DOHH2 (cell line): Measurements from ENCODE around the gene TAF4B.

ENCODE experiments used
- H3F3A ChIP-seq: fragments of 200-600 bp; sonication (generic), shearing (Covaris generic); 2 replicates; pipeline ENCODE4 v1.6.0; 2016; ENCODE audit warnings: antibody characterized with exemption, mild to moderate bottlenecking; ENCODE audit not compliant: control insufficient read depth, insufficient read depth
- H3K27ac ChIP-seq: fragments of 200-600 bp; sonication (generic); 2 replicates; pipeline ENCODE4 v1.5.1; 2014; ENCODE audit warnings: low read depth, mild to moderate bottlenecking, low read length, moderate library complexity
- H3K27me3 ChIP-seq: fragments of 200-600 bp; sonication (generic); 2 replicates; pipeline ENCODE4 v1.6.1; 2014; ENCODE audit warnings: mild to moderate bottlenecking, low read length, mixed read lengths; ENCODE audit not compliant: control insufficient read depth
- H3K36me3 ChIP-seq: fragments of 200-600 bp; sonication (generic); 2 replicates; pipeline ENCODE4 v1.6.1; 2014; ENCODE audit warnings: mild to moderate bottlenecking, low read length, moderate library complexity, mixed read lengths; ENCODE audit not compliant: control insufficient read depth
- H3K4me1 ChIP-seq: fragments of 200-600 bp; sonication (generic); 2 replicates; pipeline ENCODE4 v1.6.1; 2014; ENCODE audit warnings: mild to moderate bottlenecking, low read length, mixed read lengths; ENCODE audit not compliant: control insufficient read depth
- H3K4me2 ChIP-seq: fragments of 200-600 bp; sonication (generic); 2 replicates; pipeline ENCODE4 v1.6.0; 2014; ENCODE audit warnings: mild to moderate bottlenecking, low read length, moderate library complexity
- H3K4me3 ChIP-seq: fragments of 200-600 bp; sonication (generic); 2 replicates; pipeline ENCODE4 v1.5.1; 2014; ENCODE audit warnings: mild to moderate bottlenecking, low read length, mixed read lengths
- H3K79me2 ChIP-seq: fragments of 200-600 bp; sonication (generic); 2 replicates; pipeline ENCODE4 v1.6.1; 2014; ENCODE audit warnings: mild to moderate bottlenecking, low read length, mixed read lengths; ENCODE audit not compliant: control insufficient read depth
- H3K9me2 ChIP-seq: fragments of 200-600 bp; sonication (generic); replicated peaks from 2 replicates; pipeline ENCODE4 v1.6.1; 2014; ENCODE audit warnings: mild to moderate bottlenecking, low read length, mixed read lengths; ENCODE audit not compliant: control insufficient read depth
- H3K9me3 ChIP-seq: fragments of 200-600 bp; sonication (generic); 2 replicates; pipeline ENCODE4 v1.6.1; 2014; ENCODE audit warnings: antibody characterized with exemption, low read length, mixed read lengths; ENCODE audit not compliant: control insufficient read depth, insufficient read depth
- H4K20me1 ChIP-seq: fragments of 200-600 bp; sonication (generic); 2 replicates; pipeline ENCODE4 v1.6.0; 2014; ENCODE audit warnings: low read depth, mild to moderate bottlenecking, antibody characterized with exemption, low read length, moderate library complexity; ENCODE audit not compliant: control insufficient read depth, insufficient read depth
- CTCF ChIP-seq: fragments of 200-600 bp; sonication (generic); IDR thresholded peaks from one replicate; pipeline ENCODE4 v1.5.1; 2014; ENCODE audit warnings: antibody characterized with exemption, mild to moderate bottlenecking, low read depth, low read length; ENCODE audit not compliant: poor library complexity, severe bottlenecking
- EZH2phosphoT487 ChIP-seq: fragments of 200-600 bp; sonication (generic); IDR thresholded peaks from 2 replicates; pipeline ENCODE4 v1.6.1; 2017; ENCODE audit warnings: borderline replicate concordance, mild to moderate bottlenecking, antibody characterized with exemption, low read length, moderate library complexity, mixed read lengths

TAF4B gene

GRCh38 chr18:26207937-26208336 is 18.3 kb upstream of the TAF4B start:
- no peaks in the 10 kb centered on the region for H3K36me3 ChIP-seq
- TF ChIP-seq CTCF, result no peak
- TF ChIP-seq EZH2phosphoT487, result no peak
- H3K79me2 ChIP-seq, result no peaks in the 10 kb centered on the region
- H3K27ac ChIP-seq, result no peak overlapping the region
- H3K4me2 ChIP-seq, result no peak overlapping the region
- no peaks in the 10 kb centered on the region for H3K9me3 ChIP-seq
- H3K27me3 ChIP-seq, result no peaks in the 10 kb centered on the region
- H3K9me2 ChIP-seq, result no peaks in the 10 kb centered on the region
- peaks cover 12% of the 10 kb centered on the region for H3K4me1 ChIP-seq
- no peaks in the 10 kb centered on the region for H4K20me1 ChIP-seq
- H3F3A ChIP-seq, result no peaks in the 10 kb centered on the region
- H3K4me3 ChIP-seq, result no peak overlapping the region

GRCh38 chr18:26208977-26209376 is 17.3 kb upstream of the TAF4B start:
- no peaks in the 10 kb centered on the region for H3K9me3 ChIP-seq
- H3K4me1 ChIP-seq, result peaks cover 12% of the 10 kb centered on the region
- TF ChIP-seq CTCF, result no peak
- TF ChIP-seq EZH2phosphoT487, result no peak
- no peak overlapping the region for H3K27ac ChIP-seq
- no peaks in the 10 kb centered on the region for H3K79me2 ChIP-seq
- no peaks in the 10 kb centered on the region for H4K20me1 ChIP-seq
- no peak overlapping the region for H3K4me3 ChIP-seq
- no peaks in the 10 kb centered on the region for H3K27me3 ChIP-seq
- no peaks in the 10 kb centered on the region for H3K9me2 ChIP-seq
- no peaks in the 10 kb centered on the region for H3F3A ChIP-seq
- H3K4me2 ChIP-seq, result no peak overlapping the region
- H3K36me3 ChIP-seq, result no peaks in the 10 kb centered on the region

- Histone ChIP-seq H3K27me3 (no peaks in the 10 kb centered on the region), H3K4me3 (no peak overlapping the region), H3F3A (no peaks in the 10 kb centered on the region), H4K20me1 (no peaks in the 10 kb centered on the region), H3K4me2 (no peak overlapping the region), H3K9me3 (no peaks in the 10 kb centered on the region), H3K27ac (no peak overlapping the region), H3K4me1 (peaks cover 14% of the 10 kb centered on the region), H3K9me2 (no peaks in the 10 kb centered on the region), H3K79me2 (no peaks in the 10 kb centered on the region), H3K36me3 (no peaks in the 10 kb centered on the region)
- TF ChIP-seq EZH2phosphoT487, result no peak
- no peak for TF ChIP-seq CTCF
Measured at GRCh38 chr18:26210147-26210546, 16.1 kb upstream of the TAF4B start.
